ENCODE data around the gene ACOT7.

DNA sequence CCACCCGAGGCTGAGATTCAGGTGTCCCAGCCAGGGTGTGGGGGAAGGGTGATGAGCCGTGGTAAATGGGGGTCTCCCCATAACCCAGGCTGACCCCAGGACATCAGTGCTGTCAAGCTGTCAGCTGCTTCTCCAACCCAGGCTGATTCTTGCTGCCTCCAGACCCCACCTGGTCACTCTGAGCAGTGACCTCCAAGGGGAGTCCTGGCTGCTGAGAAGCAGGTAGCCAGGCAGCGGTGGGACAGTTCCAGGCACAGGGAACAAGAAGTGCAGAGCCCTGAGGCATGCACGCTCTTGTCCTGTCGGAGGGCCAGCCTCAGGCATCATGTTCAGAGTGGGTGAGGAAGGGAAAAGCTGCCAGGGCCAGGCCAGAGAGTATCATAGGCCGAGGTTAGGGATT, 32.1 kb upstream of the ACOT7 start:
- TF ChIP-seq EZH2phosphoT487 (IDR thresholded peaks at IDR 0.05; ENCODE audit: unreplicated experiment): no peak
- TF ChIP-seq POLR2AphosphoS5 (IDR thresholded peaks at IDR 0.05; ENCODE audit: low read depth): no peak
- TF ChIP-seq, protein P1, sequence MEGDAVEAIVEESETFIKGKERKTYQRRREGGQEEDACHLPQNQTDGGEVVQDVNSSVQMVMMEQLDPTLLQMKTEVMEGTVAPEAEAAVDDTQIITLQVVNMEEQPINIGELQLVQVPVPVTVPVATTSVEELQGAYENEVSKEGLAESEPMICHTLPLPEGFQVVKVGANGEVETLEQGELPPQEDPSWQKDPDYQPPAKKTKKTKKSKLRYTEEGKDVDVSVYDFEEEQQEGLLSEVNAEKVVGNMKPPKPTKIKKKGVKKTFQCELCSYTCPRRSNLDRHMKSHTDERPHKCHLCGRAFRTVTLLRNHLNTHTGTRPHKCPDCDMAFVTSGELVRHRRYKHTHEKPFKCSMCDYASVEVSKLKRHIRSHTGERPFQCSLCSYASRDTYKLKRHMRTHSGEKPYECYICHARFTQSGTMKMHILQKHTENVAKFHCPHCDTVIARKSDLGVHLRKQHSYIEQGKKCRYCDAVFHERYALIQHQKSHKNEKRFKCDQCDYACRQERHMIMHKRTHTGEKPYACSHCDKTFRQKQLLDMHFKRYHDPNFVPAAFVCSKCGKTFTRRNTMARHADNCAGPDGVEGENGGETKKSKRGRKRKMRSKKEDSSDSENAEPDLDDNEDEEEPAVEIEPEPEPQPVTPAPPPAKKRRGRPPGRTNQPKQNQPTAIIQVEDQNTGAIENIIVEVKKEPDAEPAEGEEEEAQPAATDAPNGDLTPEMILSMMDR (conservative IDR thresholded peaks at IDR 0.05; ENCODE audit: low read depth in 2 of 2): no peak
- no peak for TF ChIP-seq CREB1 (CRISPR knock-in tag; IDR thresholded peaks at IDR 0.05; ENCODE audit: low read depth)
- TF ChIP-seq, protein P2, sequence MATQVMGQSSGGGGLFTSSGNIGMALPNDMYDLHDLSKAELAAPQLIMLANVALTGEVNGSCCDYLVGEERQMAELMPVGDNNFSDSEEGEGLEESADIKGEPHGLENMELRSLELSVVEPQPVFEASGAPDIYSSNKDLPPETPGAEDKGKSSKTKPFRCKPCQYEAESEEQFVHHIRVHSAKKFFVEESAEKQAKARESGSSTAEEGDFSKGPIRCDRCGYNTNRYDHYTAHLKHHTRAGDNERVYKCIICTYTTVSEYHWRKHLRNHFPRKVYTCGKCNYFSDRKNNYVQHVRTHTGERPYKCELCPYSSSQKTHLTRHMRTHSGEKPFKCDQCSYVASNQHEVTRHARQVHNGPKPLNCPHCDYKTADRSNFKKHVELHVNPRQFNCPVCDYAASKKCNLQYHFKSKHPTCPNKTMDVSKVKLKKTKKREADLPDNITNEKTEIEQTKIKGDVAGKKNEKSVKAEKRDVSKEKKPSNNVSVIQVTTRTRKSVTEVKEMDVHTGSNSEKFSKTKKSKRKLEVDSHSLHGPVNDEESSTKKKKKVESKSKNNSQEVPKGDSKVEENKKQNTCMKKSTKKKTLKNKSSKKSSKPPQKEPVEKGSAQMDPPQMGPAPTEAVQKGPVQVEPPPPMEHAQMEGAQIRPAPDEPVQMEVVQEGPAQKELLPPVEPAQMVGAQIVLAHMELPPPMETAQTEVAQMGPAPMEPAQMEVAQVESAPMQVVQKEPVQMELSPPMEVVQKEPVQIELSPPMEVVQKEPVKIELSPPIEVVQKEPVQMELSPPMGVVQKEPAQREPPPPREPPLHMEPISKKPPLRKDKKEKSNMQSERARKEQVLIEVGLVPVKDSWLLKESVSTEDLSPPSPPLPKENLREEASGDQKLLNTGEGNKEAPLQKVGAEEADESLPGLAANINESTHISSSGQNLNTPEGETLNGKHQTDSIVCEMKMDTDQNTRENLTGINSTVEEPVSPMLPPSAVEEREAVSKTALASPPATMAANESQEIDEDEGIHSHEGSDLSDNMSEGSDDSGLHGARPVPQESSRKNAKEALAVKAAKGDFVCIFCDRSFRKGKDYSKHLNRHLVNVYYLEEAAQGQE (IDR thresholded peaks at IDR 0.05; ENCODE audit: unreplicated experiment): no peak
- TF ChIP-seq EZH2 (IDR thresholded peaks at IDR 0.05; ENCODE audit: low read depth, unreplicated experiment): no peak
- no peak for TF ChIP-seq JUNB (IDR thresholded peaks at IDR 0.05; ENCODE audit: unreplicated experiment)
- no peak for TF ChIP-seq ZNF331 (CRISPR knock-in tag; IDR thresholded peaks at IDR 0.05; ENCODE audit: low read depth)
- TF ChIP-seq NANOG (IDR thresholded peaks at IDR 0.05; ENCODE audit: borderline replicate concordance): no peak
- TF ChIP-seq, protein P3, sequence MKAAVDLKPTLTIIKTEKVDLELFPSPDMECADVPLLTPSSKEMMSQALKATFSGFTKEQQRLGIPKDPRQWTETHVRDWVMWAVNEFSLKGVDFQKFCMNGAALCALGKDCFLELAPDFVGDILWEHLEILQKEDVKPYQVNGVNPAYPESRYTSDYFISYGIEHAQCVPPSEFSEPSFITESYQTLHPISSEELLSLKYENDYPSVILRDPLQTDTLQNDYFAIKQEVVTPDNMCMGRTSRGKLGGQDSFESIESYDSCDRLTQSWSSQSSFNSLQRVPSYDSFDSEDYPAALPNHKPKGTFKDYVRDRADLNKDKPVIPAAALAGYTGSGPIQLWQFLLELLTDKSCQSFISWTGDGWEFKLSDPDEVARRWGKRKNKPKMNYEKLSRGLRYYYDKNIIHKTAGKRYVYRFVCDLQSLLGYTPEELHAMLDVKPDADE (IDR thresholded peaks at IDR 0.05): no peak
- TF ChIP-seq, protein P4, sequence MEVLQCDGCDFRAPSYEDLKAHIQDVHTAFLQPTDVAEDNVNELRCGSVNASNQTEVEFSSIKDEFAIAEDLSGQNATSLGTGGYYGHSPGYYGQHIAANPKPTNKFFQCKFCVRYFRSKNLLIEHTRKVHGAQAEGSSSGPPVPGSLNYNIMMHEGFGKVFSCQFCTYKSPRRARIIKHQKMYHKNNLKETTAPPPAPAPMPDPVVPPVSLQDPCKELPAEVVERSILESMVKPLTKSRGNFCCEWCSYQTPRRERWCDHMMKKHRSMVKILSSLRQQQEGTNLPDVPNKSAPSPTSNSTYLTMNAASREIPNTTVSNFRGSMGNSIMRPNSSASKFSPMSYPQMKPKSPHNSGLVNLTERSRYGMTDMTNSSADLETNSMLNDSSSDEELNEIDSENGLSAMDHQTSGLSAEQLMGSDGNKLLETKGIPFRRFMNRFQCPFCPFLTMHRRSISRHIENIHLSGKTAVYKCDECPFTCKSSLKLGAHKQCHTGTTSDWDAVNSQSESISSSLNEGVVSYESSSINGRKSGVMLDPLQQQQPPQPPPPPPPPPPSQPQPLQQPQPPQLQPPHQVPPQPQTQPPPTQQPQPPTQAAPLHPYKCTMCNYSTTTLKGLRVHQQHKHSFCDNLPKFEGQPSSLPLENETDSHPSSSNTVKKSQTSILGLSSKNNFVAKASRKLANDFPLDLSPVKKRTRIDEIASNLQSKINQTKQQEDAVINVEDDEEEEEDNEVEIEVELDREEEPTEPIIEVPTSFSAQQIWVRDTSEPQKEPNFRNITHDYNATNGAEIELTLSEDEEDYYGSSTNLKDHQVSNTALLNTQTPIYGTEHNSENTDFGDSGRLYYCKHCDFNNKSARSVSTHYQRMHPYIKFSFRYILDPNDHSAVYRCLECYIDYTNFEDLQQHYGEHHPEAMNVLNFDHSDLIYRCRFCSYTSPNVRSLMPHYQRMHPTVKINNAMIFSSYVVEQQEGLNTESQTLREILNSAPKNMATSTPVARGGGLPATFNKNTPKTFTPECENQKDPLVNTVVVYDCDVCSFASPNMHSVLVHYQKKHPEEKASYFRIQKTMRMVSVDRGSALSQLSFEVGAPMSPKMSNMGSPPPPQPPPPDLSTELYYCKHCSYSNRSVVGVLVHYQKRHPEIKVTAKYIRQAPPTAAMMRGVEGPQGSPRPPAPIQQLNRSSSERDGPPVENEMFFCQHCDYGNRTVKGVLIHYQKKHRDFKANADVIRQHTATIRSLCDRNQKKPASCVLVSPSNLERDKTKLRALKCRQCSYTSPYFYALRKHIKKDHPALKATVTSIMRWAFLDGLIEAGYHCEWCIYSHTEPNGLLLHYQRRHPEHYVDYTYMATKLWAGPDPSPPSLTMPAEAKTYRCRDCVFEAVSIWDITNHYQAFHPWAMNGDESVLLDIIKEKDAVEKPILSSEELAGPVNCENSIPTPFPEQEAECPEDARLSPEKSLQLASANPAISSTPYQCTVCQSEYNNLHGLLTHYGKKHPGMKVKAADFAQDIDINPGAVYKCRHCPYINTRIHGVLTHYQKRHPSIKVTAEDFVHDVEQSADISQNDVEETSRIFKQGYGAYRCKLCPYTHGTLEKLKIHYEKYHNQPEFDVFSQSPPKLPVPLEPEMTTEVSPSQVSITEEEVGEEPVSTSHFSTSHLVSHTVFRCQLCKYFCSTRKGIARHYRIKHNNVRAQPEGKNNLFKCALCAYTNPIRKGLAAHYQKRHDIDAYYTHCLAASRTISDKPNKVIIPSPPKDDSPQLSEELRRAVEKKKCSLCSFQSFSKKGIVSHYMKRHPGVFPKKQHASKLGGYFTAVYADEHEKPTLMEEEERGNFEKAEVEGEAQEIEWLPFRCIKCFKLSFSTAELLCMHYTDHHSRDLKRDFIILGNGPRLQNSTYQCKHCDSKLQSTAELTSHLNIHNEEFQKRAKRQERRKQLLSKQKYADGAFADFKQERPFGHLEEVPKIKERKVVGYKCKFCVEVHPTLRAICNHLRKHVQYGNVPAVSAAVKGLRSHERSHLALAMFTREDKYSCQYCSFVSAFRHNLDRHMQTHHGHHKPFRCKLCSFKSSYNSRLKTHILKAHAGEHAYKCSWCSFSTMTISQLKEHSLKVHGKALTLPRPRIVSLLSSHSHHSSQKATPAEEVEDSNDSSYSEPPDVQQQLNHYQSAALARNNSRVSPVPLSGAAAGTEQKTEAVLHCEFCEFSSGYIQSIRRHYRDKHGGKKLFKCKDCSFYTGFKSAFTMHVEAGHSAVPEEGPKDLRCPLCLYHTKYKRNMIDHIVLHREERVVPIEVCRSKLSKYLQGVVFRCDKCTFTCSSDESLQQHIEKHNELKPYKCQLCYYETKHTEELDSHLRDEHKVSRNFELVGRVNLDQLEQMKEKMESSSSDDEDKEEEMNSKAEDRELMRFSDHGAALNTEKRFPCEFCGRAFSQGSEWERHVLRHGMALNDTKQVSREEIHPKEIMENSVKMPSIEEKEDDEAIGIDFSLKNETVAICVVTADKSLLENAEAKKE (CRISPR knock-in tag; IDR thresholded peaks at IDR 0.05): no peak

All from GM23338 (cell line).